Activated T-helper 1 cell treated with Interleukin-2 at 50 U/mL for 16 hours (primary cell): ENCODE measurements around the gene DCTN4.
"Not testable (repeated sequence)": the region's sequence is repeated elsewhere in the genome, so short reads cannot be mapped to it uniquely, and the experiment has no call there.

Experiments used
- DNase-seq: peaks from one replicate; pipeline ENCODE4 v3.0.0-alpha.2; 2020; ENCODE audit warnings: low read depth

Gene DCTN4

DNA sequence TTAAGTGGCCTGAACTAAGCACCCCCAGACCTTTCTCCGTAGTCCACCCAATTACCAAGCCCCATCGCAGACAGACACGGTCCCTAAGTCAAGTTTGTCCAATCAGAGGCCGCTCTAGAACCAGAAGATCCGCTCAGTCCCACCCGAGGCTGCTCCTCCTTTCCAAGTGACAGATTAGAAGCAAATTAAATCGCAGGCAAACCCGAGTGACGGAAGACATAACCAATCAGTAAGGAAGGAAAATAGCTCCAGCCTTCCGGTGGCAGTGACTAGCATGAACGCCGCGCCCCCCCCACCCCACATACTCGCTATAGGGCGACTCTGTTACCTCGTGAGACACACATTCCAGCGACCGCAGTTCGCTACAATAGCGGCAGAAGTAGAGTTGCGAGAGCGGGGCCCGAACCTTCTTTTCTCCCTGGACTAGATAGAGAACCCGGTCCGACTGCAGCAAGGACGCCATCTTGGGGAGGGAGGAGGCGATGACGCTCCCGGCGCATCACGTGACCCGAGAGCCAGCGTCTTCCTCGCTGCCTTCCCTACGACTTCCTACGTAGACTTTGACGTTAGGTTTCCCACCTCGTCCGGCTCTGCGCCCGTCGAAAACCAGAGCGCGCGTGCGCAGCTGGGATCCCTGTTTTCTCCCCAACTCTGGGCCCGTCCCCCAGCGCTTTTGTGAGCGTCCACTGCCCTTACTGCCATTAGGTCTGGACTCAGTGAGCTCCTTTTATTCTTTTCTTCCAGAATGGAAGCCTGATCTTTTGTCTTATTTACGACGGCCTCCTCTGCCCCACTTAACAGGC, at the start of gene DCTN4:
DCTN4 (minus strand) TSS at position 487 of the 803 bp plus-strand sequence; CDS start at position 463, 24 bp downstream.
- DNase-seq = peak; percentile 84

DNA sequence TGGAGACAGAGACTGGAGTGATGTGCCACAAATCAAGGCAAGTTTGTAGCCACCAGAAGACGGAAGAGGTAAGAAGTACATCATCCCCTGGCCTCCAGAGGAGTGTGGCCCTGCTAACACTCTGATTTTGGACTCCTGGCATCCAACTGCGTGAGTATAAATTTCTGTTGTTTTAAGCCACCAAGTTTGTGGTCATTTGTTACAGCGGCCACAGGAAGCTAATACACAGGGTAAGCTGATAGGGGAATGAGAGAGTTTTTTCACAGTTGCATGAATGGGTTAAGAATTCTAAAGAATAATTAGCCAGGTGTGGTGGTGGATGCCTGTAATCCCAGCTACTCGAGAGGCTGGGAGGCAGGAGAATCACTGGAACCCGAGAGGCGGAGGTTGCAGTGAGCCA, 45.6 kb upstream of the DCTN4 start:
- DNase-seq = no peak

DNA sequence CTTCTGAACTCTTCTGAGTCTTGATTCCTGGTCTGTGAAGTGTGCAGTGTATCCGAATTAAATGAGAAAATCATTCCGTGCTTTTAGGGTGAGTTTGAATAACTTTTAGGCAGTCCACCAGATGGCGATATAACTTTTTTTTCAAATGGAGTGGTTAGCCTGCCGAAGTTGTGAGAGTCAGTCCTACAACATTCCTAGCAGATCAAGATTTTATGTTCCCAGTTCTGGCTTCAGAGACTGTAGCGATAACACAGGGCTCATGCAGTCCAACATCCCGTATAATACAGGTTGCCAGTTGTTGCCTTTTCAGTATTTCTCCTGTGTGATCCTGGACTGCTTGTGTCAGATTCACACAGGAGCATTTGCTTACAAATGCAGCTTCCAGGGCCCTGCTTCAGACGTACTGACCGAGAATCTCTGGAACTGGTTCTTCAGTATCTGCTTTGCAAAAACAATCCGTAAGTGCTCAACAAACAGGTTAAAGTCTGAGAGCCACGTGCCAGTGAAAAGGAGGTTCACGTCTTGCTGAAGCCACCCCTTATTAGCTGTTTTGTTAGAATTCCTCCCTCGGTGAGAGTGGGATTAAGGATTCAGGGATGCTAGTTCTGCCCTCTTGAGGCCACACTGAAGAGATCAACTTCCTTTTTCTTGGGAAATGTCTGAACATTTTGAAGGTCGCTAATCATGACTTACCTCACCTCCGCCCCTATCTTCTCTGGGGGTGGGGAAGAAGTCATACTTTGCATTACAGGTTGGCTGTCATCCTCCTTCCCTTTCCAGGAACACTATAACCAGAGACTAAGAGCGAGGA, 42.5 kb upstream of the DCTN4 start:
- no peak for DNase-seq

DNA sequence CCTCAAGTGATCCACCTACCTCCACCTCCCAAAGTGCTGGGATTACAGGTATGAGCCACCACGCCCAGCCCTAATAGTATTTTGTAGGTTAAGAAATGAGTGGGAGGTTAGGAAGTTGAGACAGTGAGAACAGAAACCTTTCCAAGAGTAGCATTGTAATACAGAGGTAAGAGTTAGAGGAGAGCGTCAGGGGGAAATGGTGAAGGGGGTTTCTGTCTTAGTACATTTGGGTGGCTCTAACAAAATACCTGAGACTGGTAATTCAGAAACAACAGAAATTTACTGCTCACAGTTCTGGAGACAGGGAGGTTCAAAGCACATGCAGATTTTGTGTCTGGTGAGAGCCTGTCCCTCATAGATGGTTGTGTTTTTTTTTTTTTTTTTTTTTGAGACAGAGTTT, 38.6 kb upstream of the DCTN4 start:
- no peak for DNase-seq

DNA sequence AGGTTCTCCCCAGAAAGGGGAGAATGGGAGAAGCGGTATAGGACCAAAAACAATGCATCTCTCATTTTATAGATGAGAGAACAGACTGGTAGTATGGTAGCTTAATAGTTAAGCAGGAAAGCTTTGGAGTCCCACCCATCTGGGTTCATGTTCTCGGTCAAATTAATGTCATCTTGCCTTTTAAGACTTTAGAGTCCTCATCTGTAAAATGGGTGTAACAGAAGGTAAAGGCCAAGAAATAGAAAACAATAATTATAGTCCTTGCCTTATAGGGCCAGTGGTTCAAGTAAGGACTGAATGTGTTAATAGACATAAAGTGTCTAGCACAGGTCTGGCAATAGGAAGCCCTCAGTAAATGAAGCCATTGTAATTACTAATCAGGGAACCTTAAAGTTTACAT, 36.1 kb upstream of the DCTN4 start:
- no peak for DNase-seq

DNA sequence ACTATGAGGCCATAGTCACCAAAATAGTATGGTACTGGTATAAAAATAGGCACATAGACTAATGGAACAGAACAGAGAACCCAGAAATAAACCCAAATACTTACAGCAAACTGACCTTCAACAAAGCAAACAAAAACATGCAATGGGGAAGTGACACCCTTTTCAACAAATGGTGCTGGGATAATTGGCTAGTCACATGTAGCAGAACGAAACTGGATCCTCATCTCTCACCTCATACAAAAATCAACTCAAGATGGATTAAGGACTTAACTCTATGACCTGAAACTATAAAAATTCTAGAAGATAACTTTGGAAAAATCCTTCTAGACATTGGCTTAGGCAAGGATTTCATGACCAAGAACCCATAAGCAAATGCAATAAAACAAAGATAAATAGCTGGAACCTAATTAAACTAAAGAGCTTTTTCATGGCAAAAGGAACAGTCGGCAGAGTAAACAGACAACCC, 34.6 kb upstream of the DCTN4 start:
- DNase-seq = not testable (repeated sequence)

DNA sequence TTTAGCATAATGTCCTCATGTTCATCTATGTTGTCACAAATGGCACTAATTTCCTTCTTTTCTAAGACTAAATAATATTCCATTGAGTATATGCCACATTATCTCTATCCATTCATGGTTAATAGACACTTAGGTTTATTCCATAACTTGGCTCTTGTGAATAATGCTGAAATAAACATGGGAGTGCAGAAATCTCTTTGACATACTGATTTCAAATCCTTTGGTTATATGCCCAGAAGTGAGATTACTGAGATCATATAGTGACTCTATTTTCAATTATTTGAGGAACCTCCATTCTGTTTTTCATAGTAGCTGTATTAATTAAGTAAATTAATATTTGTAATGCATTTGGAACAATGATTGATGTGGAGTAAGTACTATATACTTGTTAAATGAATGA, 32.7 kb upstream of the DCTN4 start:
- DNase-seq = no peak

DNA sequence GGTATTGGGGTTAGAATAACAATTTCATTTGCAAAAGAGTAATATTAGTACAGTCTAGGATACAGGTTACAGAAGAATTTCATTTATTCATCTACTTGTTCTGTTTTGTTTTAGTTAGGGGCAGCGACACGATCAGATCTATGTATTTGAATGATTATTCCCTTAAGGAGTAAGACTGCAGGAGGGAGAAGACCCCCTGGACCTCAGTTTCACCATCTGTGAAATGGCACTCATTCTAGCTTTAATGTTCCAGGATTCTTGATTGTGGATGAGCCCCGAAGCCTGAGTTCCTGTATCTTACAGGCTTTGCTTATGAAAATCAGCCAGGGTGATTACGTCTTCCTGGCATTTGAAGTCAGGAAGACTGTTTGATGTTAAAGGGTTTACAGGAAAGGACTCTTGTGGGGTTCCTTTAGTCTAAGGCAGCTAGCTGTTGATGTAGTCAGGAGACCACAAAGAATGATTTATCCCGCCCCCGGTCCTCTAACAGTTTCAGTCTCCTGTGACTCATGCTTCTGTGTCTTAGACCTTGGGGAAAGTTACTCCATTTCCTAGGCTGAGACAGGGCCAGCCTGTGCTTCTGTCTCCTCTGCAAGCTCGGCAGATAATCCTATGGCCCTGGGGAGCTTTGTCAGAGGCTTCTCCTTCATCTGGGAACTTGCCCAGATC, 31.3 kb upstream of the DCTN4 start:
- DNase-seq = peak; percentile 24

DNA sequence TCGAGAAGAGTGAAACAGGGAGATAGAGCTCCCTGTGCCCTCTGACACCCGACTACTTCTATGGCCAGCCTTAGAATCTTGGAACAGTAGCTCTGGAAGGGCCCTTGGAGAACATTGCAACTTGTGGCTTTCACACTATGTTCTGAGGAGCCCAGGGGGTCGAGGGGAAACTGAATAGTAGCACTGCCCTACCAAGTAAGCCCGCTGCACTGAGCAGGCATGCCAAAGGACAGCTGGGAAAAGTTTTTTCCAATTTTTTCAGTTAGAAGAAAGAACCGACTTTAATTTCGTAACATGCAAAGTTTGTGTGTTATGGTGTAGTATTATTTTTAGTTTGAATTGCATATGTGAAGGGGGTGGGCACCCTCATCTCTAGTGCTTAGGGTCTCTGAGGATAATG, 30.6 kb upstream of the DCTN4 start:
- no peak for DNase-seq

DNA sequence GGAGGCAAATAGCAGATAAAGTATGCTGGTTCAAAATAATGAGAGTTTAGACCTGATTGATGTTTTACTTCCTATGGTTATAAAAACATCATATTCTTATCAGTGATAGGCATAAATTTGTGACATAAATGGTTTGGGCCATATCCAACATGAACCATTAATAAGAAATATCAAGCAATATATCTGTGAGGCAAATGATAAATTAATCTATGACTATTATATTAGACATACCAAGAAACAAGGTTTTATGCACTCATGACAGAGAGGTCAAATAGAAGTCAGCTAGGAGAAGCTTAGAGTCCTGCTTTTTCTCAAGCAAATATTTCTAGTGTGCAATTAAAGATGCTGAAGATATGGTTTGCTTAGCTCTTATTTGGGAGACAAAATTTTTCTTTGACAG, 30.2 kb upstream of the DCTN4 start:
- no peak for DNase-seq

DNA sequence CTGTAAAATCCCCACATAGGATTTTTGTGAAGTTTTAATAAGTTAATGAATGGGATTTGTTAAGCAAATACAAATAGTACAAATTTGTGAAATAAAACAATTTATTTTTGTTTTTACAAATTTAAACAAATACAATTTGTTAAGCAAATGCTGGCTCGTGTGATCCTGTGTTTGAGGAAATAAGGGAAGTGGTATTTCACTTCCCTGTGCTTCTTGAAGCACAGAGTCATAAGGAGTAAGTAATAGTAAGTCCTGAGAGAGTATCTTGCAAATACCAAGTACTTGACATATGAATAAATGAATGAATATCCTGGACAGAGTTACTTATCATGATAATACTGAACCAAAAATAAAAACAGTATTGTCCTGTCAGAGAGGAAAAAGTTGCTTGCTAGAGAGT, 28.8 kb upstream of the DCTN4 start:
- DNase-seq = no peak

DNA sequence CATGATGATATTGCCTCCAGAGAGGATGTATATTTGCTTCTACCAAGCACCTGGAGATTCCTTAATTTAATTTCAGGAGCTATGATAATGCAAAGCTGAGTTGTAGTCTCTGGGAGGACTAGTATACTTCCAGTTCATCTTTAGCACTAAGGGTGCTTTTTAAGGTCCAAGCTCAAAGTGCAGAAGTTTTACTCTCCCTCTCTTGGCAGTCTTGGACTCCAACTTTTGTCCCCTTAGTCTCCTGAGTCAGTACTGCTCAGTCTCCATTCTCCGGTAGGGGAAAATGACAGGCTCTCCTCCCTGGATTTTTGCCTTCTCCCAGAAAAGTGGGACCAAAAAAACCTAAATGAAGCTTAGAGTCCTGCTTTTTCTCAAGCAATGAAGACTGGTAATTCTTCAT, 28.1 kb upstream of the DCTN4 start:
- no peak for DNase-seq

DNA sequence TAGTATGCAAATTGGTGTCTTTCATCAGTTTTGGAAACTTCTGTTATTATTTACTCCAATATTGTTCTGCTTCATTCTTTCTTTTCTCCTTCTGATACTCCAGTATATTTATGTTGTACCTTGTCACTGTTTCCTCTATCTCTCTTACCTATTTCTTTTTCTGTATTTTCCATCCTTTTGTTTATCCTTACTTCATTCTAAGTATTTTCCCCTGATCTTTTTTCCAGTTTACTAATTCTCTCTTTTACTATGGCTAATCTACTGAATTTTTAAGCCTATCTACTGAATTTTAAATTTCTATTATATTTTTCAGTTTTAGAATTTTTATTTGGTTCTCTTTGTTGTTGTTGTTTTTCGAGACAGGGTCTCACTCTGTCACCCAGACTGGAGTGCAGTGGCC, 27.1 kb upstream of the DCTN4 start:
- DNase-seq = no peak

DNA sequence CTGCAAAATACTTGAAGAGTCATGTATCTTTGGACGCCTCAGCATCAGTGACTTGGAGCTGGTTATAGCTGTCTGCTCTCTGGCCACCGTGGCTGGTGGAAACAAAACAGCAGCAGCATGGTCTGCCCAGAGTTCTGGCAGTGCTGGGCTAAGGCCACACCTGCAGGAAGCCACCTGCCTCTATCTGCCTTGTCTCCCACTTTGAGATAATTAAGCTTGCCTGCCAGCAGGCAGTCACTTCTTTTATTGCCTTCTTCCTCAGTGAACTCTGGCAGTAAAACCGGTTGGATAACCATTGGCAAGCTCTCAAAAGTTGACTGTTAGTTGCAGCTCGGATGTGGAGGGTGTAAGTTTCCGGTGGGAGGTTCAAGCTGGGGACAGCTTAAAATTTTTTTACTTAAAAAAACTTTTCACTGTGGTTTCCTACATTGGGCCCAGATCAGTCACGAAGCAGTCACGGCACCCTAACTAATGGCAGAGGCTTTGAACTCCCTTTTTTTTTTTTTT, 24.7 kb upstream of the DCTN4 start:
- DNase-seq = peak; percentile 49

DNA sequence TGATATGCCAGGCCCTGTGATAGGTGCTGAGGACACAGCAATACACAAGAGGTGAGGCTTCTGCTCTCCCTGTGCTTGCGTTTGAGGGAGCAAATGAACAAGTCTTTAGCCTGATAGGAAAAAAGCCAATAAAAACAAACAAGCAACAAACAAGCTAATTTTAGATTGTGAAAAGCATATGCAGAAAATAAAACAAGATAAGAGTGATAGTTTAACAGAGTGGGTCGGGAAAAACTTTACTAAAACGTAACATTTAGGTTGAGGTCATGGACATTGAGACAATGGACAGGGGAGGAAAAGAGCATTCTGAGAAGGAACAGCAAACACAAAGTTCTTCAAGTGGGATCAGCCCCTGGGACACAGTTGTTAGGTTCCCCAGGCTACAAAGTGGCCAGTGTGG, 24.0 kb upstream of the DCTN4 start:
- no peak for DNase-seq

DNA sequence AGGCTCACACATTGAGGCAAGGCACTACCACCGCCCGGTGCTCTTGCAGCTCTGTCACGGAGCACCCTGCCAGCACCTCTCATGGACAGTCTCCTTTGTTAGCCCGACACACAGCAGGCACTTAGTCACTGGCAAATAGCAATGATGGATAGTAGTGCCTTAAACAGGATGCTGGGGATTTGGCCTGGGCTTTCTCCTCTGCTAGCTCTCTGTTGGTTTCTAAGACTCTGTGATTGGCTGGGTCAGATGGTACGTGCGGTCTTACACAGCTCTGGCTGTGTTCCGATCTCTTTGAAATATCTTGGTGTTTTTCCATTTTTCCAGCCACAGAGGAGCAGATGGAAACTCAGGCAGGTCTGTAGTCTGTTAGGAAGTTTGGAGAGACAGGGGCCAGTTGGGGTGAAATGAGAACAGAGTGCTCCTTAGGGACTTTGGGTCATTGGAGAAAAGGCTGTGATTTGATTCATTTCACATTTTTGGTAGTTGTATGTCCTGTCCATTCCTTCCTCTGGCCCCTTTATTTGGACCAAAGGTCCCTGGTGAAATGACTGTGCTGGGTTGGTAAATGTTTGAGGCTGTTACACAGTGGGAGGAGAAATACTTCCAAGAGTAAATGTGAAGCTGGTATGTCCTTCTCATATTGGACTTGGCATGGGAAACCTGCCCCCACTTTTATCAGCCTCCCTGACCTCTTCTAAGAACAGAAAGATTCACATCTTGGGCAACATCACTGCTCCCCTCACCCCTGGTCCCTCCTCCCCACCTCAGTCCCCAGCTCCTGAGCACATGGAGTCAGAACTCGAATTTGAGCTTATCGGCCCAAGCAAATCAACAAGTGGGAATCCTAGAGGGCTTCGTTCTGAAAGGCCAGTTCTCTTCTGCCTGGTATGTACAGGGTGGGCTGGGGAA, 23.1 kb upstream of the DCTN4 start:
- no peak for DNase-seq

DNA sequence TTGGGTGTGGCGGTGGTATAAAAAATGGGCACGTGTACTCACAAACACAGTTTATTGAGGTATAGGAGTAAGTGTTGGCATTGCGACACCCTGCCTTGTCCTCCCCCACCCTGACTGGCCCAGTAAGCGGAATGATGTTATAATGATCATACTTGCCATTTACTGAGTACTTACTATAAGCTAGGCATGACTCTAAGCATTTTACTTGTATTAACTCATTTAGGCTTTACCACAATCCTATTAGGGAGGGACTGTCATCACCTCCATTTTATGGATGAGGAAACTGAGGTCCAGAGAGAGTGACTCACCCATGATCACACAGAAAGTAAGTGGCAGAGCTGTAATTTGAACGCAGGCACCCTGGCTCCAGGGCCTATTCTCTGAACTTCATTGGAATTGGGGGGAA, 22.0 kb upstream of the DCTN4 start:
- DNase-seq = no peak

DNA sequence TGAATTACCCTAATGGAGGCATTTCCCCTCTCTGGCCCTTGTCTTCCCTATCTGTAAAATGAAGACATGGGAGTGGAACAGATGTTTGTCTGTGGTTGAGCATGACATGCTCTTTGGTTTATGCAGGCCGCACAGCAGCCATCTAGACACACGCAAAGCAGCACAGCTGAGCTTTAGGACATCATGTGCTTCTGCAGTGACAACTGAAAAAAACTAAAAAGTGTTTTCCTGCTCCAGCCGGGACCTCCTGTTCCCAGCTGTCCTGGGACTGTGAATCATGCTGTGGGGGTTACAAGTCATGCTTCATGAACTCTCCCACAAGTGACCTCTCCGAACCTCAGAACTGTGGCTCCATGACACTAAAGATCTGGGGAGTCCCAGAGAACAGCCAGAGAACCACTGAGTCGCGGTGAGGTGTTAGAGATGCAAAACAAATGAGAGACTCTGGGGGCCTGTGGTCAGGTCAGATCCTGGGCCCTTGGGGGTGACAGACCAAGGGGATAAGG, 21.4 kb upstream of the DCTN4 start:
- DNase-seq = no peak

DNA sequence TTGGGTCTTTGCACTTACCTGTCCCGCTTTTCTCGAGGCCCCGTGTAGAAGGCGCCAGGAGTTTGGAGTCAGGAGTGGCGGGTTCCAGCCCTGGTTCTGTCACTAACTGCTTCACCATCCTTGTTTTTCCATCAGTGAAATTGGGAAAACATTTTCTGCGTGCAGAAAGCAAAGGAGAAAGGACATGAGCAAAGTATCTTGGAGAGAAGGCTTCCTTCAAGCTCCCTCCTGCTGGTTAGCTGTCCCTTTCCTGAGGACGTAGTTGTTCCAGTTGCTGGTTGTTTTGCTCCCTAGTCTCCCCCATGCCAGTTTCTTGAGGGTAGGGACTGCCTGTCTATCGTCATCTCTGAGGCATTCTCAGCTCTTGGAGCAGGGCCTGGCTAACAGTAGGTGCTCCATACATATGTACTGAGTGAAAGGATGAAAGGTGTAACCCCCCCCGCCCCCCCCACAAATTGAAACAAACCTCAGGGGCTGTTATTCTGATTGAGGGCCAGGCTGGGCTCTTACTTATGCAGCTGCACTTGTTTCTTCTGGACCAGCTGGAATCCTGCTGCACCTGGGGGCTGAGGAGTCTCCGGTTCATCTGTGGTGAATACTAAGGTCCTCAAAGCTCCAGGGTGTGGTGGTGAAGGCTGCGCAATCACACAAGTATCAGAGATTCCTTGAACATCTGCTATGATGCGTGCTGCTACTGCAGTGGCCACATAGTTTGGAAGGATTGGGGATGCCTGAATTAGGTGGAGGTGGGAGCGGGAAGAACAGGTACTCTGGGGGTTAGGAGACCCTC, 20.8 kb upstream of the DCTN4 start:
- no peak for DNase-seq
